Renal pelvis (tissue), 4 donors: Measurements from ENCODE around the gene PHLDB1. TPM values are rescaled to one million over a fixed set of nuclear protein-coding genes. Genes with fewer than 3 reads are reported as not detected.
"Not testable (repeated sequence)": the region's sequence is repeated elsewhere in the genome, so short reads cannot be mapped to it uniquely, and the experiment has no call there.

Experiments
- DNase-seq: peaks from one replicate; pipeline ENCODE4 v3.0.0-alpha.2; 2013
- polyA plus RNA-seq, 3 donors: library from polyadenylated mRNA; unstranded; fragments of 120-200 nt; gene quantifications; one replicate each; pipeline ENCODE4 v1.2.1, GENCODE V29; 2013; ENCODE audit not compliant: insufficient read length in 3 of 3

PHLDB1 gene
- polyA plus RNA-seq, 3 donors: 124 to 204 (median 185) TPM

DNA sequence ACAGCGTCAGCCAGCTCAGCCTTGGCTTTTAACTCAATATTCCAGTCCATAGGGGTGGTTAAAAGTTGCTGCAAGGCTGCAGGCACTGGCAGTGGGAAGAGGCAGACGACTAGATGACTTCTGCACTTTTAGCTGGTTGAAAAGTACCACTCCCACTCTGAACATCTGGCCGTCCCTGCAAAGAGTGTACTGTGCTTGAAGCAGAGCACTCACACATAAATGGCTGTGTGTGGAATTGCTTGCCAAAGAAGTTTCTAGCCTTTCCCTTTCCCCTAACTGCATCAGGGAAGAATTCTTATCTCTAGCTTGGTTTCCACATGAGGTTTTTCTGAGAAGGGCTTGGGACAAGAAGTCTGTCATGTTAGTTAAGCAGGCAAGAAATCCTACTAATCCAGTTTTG lies 5.1 kb upstream of the PHLDB1 start:
- DNase-seq: no peak

DNA sequence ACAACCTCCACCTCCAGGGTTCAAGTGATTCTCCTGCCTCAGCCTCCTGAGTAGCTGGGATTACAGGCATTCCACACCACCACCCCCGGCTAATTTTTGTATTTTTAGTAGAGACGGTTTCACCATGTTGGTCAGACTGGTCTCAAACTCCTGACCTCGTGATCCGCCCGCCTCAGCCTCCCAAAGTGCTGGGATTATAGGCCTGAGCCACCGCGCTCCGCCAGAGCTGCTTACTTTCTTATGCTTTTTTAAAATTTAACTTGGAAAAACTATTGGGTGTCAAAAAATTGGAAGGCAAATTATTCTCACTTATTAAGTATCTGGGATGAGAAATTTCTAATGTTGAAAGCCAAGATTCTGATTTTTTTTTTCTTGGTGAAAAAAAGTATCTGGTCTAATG lies 3.7 kb upstream of the PHLDB1 start:
- DNase-seq: not testable (repeated sequence)

DNA sequence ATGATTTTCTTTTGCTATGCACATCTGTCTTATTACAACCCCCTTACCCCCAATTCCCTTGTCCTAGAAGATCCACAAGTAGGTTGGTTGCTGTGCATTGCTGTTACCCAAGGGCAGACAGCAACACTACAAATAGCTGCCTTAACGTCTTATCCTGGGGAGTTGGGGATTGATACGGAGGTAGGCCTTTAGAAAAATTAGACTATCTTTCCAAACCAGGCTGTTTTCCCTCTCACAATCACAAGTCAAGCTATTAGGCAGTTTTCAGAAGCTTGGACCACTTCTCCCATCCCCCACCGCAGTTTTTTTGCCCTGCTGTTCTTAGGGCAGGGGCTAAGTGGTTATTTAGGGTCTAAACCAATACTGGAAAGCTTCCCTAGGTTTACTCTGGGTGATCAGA lies 2.8 kb upstream of the PHLDB1 start:
- DNase-seq: no peak

DNA sequence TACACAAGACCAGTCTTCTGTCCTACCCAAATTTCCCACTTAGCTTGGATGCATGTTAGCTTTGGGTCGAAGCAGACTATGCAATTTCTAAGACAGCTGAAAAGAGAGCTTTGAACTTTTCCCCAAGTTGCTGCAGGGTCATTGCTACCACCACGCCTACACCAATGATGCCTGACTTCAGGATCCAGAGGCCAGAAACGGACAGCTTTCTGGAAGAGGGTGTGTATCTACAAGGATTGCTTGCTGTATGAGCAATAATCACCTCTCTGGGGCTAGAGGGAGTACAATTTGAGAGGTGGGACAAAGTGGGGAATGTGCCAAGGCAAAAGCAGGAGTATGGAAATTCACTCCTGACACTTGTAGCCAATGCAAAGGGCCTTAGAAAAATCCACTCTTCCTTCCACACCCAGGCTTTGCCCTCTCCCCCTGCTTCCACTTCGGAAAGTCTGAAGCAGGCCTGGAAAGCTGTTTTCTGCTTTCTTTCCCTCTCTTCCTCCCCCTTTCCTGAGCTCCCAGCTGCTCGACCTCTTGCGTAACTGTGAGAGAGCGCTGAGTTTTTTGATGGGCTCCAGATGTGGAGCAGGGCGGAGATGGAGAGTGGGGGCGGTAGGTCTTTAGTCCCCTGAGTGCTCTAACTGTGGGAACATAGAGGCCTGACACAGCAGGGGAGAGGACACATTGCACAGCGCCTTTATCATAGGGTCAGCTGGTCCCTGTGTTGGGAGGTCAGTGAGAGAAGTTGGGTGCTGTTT lies 2.1 kb upstream of the PHLDB1 start:
- peak; percentile 91 for DNase-seq

DNA sequence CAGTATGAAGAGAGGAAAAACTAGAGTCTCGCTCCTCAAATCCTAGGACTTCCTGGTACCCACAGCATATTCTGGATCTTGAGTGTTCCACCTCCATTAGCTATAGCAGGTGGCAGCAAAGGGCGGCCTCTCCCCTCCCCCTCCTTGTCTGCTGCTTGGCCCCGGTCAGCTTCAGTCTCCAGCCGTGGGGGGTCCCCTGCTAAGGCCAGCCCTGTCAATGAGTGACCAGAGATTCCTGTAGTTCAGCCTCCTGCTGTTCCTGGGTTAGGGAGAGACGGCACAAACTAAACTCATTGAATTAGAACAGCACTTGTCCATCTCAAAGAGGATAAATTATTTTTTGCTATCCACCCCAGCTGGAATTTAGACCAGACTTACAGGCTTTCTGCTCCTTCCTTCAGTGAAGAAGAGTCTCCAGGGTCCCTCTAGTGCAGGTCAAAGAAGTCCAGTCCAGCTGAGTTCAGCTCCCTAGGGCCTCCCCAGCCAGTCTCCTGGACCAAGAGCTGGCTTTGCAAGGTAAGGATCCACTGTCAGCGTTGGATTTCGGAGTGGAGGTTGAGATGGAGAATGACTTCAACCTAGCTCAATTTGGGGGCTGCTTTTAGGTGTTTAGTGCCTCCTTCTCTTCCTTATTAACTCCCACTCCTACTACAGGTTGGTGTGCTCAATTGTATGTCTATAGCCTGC lies 1.1 kb upstream of the PHLDB1 start:
- no peak for DNase-seq

DNA sequence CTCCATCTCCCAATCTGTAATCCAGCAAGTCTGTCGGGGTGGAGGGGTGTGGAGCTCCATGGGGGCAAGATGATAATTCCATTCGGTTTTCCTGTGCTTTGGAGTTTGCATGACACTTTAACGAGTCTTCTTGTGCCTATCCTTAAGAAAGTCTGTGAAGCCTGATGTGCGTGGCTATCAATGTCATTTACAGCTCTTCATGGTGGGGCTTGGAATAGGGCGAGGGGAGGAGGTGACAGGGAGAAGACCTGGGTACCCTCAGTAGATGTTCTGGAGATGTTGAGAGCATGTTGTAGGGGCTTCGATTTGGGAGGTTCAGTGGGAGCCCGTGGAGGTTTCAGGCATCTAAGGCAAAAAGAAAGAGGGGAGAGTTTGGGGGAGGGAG lies 579 bp upstream of the PHLDB1 start:
- no peak for DNase-seq

DNA sequence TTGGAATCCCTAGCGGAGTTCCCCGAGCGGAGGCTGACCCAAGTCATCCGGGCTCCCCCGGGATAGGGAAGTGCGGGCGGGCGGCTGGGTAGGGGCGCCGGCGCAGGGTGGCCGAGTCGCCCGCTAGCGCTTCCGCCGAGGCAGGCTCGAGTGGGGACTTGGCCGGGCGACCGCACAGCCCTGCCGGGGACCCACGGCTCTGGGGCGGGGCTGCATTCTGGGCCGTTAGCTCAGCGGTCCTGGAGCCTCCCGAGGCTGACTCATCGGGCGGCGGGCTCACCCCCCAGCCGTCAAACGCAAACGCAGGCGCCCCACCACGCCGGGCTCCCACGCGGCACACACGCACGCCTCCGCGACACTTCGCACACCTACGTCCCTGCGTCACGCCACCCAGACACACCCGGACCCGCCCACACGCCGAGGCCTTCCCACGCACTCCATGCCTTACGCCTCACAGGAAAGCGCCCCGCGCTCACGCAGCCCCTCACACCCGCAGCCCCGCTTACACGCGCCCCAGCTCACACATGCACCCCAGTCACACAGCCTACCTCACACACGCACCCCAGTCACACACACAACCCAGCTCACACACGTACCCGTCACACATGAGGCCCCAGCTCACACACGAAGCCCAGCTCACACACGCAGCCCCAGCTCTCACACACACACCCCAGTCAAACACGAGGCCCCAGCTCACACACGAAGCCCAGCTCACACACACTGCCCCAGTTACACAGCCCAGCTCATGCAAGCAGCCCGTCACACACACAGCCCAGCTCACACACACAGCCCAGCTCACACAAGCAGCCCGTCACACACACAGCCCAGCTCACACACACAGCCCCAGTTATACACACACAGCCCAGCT lies 1.2 kb downstream of the PHLDB1 start:
- DNase-seq: no peak

DNA sequence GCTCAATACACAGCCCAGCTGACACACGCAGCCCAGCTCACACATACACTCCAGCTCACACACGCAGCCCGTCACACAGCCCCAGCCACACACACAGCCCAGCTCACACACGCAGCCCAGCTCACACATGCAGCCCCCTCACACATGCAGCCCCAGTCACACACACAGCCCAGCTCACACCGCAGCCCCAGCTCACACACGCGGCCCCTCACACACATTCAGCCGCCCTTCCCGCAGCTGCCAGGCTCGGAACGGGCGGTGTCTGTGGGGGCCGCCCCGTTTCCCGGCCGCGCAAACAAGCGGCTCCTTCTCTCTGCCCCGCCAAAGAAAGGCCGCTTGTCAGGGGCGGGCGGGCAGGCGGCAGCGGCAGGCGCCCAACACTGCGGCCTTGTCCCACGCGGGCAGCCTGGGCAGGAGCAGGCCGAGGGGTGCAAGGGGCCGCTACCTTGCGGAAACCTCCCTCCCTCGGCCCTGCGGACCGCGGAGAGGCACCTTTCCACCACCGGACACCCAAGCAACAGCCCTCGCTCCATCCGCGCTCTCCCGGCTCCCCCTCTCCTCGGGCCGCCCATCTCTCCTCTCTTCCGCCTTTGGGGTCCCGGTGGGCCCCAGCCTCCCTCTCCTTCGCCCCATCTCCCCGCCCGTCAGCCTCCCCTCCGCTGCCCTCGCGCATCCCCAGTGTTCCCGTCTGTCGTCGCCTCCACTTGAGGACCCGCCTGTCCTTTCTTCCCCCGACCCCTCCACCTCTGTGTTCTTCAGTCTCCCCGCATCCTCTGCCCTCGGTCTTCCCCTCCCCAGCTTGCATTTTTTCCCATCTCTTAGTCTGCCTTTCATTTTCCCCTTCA lies 2.2 kb downstream of the PHLDB1 start:
- no peak for DNase-seq

DNA sequence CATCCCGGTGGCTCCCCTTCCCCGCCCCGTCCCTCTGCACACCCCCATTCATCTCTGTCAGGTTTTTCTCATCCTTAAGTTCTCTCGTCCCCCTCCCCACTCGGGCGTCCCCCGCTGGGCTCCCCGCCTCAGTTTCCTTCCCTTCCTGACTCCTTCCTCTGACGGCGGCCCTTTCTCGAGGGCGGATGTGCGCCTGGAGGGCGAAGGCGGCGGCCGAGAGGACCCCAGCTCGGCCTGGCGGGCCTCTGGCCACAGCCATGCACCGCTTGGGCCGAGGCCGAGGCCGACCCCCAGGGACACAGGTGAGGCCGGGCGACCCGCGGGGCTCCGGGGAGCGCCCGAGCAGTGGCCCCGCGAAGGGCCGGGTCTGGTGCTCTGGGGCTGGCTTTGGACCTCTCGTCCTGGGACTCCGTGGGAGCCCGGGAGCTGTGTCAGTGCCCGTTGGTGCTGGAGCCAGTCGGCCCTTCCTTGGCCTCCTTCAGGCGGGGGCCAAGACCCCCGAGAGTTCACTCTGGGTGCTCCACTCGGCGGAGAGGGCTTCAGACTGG lies 2.9 kb downstream of the PHLDB1 start:
- DNase-seq: no peak

DNA sequence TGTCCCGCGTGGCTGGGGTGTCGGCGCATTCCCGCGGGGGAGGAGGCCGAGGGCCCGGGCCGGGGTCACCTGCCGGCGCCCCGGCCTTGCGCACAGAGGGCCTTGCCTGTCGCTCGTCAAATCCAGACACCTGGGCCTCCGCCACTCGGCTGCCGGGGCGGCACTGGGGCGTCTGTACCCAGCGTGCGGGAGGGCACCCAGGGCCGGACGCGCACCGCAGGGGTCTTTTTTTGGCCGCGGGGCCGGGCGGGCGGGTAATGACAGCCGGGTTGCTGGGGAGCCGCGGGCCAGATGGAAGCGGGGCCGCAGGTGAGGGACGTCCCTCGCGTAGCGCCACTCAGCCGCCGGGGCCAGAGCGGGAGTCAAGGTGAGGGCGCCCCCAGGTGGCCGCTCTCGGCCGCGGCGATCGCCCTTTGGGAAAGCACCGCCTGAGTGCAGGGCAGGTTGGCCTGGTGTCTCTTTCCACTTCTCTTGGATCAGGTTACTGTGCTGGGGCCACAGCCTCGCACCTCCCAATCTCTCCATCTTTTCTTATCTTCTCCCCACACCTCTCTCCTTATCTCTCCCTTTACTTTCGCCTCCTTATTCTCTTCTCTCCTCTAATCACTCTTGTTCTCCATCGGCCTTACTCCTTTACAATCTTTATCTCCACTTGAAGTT lies 3.5 kb downstream of the PHLDB1 start:
- DNase-seq: peak; percentile 76

DNA sequence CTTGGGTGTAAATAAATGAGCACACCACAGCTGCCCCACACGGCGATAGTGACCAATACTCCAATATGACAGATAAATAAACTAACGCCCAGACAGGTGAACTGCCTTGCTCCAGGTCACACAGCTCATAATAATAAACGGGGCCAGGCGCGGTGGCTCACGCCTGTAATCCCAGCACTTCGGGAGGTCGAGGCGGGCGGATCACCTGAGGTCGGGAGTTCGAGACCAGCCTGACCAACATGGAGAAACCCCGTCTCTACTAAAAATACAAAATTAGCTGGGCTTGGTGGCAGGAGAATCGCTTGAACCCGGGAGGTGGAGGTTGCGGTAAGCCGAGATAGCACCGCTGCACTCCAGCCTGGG lies 4.0 kb downstream of the PHLDB1 start:
- DNase-seq: not testable (repeated sequence)

DNA sequence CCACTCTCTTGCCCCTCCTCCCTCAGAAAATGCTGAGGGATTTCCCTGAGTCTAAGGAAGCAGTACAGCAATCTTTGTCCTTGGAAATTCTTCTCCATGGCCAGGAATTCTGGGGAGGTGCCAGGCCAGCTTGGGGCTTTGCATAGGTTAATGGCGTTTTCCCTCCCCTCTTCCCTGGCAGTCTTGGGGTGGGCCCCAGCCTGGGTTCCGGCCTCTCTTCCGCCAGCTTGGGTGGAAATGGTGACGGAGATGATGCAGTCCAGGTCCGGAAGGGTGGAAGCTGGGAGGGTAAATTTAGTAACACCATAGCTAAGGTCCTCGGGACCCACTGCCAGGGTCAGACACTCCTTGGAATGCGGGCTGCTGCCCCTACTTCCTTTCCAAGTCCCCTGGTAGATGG lies 5.0 kb downstream of the PHLDB1 start:
- DNase-seq: no peak

DNA sequence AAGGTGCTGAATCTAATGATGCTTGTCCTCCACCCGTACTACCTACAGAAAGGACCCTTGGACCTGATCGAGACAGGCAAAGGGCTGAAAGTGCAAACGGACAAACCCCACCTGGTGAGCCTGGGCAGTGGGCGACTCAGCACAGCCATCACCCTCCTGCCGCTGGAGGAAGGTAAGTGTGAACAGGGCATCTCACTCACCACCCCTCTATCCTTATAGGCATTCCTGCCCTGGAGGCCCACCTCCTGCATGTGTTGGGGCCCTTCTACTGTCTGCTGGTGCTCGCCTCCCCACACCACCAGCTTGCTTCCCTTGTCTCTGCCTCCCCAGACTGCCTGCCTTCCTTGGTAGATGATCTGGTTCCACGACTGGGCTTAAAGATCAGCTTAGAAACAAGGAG lies 7.1 kb downstream of the PHLDB1 start:
- no peak for DNase-seq

DNA sequence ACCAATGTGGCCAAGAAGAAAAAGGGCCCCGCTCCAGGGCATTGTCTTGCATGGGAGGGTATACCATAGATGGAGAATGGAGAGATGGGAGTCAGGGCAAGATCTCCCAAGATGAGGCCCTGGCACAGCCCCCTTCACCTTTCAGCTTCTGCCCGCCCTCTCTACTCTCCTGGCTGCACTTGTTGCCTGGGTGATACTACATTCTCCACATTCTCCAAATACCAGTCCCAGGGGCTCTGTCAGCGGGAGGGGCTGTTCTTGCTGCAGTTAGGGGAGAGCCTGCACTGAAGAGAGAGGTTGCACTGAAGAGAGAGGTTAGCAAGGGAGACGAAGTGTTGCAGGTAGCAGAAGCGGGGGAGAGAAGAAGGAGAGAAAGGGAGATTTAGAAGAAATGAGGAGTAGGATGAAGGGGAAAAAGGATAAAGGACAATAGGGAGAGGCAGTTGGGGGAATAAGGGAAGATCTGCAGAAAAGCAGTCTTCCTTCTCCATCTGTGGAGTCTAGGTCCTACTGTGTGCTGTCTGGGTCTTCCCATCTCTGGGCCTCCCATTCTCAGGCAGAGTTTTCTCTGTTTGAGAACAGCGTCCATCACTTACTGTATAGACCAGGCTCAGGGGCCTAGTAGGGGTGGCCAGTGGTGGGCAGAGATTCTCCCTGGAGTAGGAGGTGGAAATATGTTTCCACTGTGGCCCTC lies 8.0 kb downstream of the PHLDB1 start:
- DNase-seq: peak; percentile 86

DNA sequence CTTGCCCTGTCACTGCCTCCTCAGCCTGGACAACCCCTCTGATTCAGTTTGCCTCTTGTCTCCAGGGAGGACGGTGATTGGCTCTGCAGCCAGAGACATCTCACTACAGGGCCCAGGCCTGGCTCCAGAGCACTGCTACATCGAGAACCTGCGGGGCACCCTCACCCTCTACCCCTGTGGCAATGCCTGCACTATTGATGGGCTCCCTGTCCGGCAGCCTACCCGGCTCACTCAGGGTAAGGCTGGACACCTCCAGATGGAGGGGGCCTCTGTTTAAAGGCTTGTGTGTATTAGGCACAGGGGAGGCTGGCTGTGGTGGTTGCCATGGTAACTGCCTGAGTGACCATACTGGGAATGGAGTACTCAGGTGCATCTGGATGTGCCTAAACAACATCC lies 8.6 kb downstream of the PHLDB1 start:
- DNase-seq: no peak

DNA sequence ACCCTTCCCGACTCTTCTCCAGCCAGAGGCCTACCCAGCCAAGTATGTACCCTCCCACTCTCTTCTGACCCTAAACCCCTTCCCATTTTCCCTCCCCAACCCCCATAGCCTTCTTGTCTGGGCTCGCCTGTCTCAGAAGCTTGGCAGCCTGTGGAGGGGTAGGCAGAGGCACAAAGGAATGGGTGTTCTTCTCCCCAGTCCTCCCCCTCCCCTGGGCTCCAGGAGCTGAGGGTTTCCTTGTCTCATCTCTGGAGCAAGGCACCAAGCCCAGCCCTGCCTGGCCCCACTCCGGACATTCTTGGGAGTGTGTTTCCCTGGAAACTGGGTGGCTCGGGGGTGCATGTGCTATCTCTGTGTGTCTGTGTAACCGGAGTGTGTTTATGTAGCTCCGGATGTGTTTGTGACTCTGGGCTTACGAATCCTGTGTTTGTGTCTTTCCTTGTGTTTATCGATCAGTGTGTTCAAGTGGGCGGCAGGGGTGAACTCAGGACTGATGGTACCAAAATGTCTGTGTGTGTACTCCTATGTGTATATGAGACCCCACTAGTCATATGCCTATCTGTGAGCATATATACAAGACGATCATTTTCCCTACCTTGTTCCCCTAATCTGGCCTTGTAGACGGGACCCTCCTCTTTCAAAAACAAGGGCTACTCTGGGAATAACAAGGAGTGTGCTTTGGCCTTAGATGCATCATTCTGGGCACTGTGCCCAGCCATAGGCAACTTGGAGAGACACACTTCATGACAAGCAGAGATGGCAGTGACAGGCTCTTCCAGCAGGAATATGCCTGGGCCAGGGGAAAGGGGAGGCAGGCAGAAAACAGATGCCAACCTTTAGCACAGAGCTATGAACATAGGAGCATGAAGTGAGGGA lies 10.9 kb downstream of the PHLDB1 start:
- DNase-seq: no peak

DNA sequence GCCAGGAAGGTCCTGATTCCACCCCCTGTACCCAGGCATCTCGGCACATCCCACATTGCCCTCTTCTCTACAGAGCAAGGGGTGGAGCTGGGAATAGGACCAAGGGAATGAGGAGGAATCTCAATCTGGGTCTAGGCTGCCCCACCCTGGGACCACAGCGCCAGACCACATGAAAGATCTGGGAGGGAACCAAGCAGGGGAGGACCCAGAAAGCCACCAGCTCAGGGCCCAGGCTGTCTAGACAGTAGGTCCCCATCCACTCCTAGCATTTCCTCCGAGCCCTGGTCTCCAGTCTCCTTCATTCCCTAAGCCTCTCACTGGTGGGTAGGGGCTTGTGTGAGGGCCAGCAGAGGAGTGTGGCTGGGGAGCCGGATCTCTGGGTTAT lies 11.6 kb downstream of the PHLDB1 start:
- DNase-seq: no peak

DNA sequence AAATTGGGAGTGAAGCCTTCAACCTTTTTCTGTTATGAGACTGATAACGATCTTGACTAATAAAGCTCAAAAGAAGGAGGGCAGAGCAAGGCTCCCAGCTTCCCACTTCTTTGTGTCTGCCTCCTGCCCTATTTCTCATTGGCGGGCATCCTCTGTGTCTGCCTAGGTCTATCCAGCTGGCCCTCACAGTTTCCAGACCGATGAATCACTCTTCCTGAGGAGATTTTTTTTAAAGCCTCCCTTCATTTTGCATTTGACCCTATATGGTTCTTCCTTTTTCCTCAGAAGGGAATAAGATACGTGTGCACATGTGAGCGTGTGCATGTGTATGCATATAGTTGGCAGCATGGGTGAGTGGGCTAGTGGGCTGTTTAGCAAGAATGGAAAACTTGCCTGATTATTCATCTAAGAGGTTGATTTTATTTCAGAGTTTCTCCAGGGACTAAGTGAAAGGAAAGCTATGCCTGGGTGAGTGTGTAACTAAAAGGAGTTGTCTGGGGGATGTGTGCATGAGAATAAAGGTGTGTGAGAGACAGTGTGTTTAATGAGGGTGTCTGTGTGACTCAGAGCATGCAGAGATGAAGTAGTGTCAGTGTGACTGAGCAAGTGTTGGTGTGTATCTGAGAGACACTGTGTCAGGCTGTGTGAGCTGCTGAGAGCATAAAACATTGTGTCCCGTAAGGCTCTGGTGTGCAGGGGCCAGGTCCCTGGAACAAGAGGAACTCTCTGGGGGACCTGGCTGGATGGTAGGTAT lies 12.2 kb downstream of the PHLDB1 start:
- DNase-seq: no peak
